ENCODE results near the gene ELK4.

The ELK4 gene

GRCh38 chr1:205576011-205576410 lies 55.8 kb downstream of the ELK4 start:
- no peak for DNase-seq
- Mint-ChIP-seq H3K9me3 (no peaks in the 10 kb centered on the region), H3K4me3 (no peak overlapping the region), H3K36me3 (ENCODE audit: low read depth) (no peaks in the 10 kb centered on the region), H3K4me1 (peaks cover 27% of the 10 kb centered on the region), H3K27me3 (ENCODE audit: low read depth, poor library complexity) (peaks cover 83% of the 10 kb centered on the region), H3K27ac (no peak overlapping the region)
- TF ChIP-seq CTCF (IDR thresholded peaks at IDR 0.05), result no peak

- Mint-ChIP-seq H3K27ac (no peak overlapping the region), H3K36me3 (ENCODE audit: low read depth) (no peaks in the 10 kb centered on the region), H3K4me3 (no peak overlapping the region), H3K9me3 (no peaks in the 10 kb centered on the region), H3K4me1 (peaks cover 27% of the 10 kb centered on the region), H3K27me3 (ENCODE audit: low read depth, poor library complexity) (peaks cover 85% of the 10 kb centered on the region)
- TF ChIP-seq CTCF (IDR thresholded peaks at IDR 0.05), result no peak
- no peak for DNase-seq
Measured at GRCh38 chr1:205575294-205575885, 56.4 kb downstream of the ELK4 start.

GRCh38 chr1:205572421-205572820 lies 59.4 kb downstream of the ELK4 start:
- peaks cover 22% of the 10 kb centered on the region for H3K4me1 Mint-ChIP-seq
- no peak overlapping the region for H3K4me3 Mint-ChIP-seq
- no peaks in the 10 kb centered on the region for H3K36me3 Mint-ChIP-seq (ENCODE audit: low read depth)
- H3K9me3 Mint-ChIP-seq, result no peaks in the 10 kb centered on the region
- TF ChIP-seq CTCF (IDR thresholded peaks at IDR 0.05), result no peak
- no peak overlapping the region for H3K27ac Mint-ChIP-seq
- peaks cover 92% of the 10 kb centered on the region for H3K27me3 Mint-ChIP-seq (ENCODE audit: low read depth, poor library complexity)
- no peak for DNase-seq

- no peaks in the 10 kb centered on the region for H3K9me3 Mint-ChIP-seq
- H3K4me3 Mint-ChIP-seq, result no peak overlapping the region
- peaks cover 22% of the 10 kb centered on the region for H3K4me1 Mint-ChIP-seq
- no peak for TF ChIP-seq CTCF (IDR thresholded peaks at IDR 0.05)
- no peaks in the 10 kb centered on the region for H3K36me3 Mint-ChIP-seq (ENCODE audit: low read depth)
- H3K27me3 Mint-ChIP-seq (ENCODE audit: low read depth, poor library complexity), result peaks cover 92% of the 10 kb centered on the region
- no peak for DNase-seq
- H3K27ac Mint-ChIP-seq, result no peak overlapping the region
Measured at GRCh38 chr1:205571747-205572146, 60.1 kb downstream of the ELK4 start.

- peaks cover 92% of the 10 kb centered on the region for H3K27me3 Mint-ChIP-seq (ENCODE audit: low read depth, poor library complexity)
Measured at GRCh38 chr1:205570796-205571537, 60.8 kb downstream of the ELK4 start.

More at GRCh38 chr1:205570796-205571537, 60.8 kb downstream of the ELK4 start:
- Mint-ChIP-seq H3K27ac (no peak overlapping the region), H3K4me1 (peaks cover 22% of the 10 kb centered on the region), H3K9me3 (no peaks in the 10 kb centered on the region), H3K4me3 (no peak overlapping the region), H3K36me3 (ENCODE audit: low read depth) (no peaks in the 10 kb centered on the region)
- no peak for DNase-seq
- TF ChIP-seq CTCF (IDR thresholded peaks at IDR 0.05), result no peak

Data from nephron progenitor cell (in vitro differentiated cells).